ENCODE measurements around the gene KPNA2. TPM values are rescaled to one million over a fixed set of nuclear protein-coding genes. Genes with fewer than 3 reads are reported as not detected.

KPNA2 gene
- total and polyA plus RNA-seq, 2 of the 13 experiments (the other 11 are each of a cell fraction or from before 2014, with no cell fraction given): 111 to 305 TPM

- TF ChIP-seq, protein P1, sequence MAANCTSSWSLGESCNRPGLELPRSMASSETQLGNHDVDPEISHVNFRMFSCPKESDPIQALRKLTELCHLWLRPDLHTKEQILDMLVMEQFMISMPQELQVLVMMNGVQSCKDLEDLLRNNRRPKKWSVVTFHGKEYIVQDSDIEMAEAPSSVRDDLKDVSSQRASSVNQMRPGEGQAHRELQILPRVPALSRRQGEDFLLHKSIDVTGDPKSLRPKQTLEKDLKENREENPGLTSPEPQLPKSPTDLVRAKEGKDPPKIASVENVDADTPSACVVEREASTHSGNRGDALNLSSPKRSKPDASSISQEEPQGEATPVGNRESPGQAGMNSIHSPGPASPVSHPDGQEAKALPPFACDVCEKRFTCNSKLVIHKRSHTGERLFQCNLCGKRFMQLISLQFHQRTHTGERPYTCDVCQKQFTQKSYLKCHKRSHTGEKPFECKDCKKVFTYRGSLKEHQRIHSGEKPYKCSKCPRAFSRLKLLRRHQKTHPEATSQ (CRISPR knock-in tag; IDR thresholded peaks at IDR 0.05; ENCODE audit: borderline replicate concordance): peak; percentile 59; the same call in 1 of the 2 replicates
- TF ChIP-seq ZKSCAN1 (IDR thresholded peaks at IDR 0.05; ENCODE audit: low read length) (no peak), ZFAT (CRISPR knock-in tag; conservative IDR thresholded peaks at IDR 0.05) (no peak), ZBTB21 (CRISPR knock-in tag; IDR thresholded peaks at IDR 0.05) (0 out of 2 replicates have a peak, but pooled peaks have one; percentile 70), ZFP36 (IDR thresholded peaks at IDR 0.05; ENCODE audit: borderline replicate concordance, low read depth, low read length, partially characterized antibody) (no peak), SIX4 (CRISPR knock-in tag; IDR thresholded peaks at IDR 0.05) (peak; percentile 98), ZNF354B (CRISPR knock-in tag; IDR thresholded peaks at IDR 0.05) (no peak), ZNF562 (CRISPR knock-in tag; IDR thresholded peaks at IDR 0.05; ENCODE audit: borderline replicate concordance) (no peak), ZSCAN21 (CRISPR knock-in tag; IDR thresholded peaks at IDR 0.05; ENCODE audit: borderline replicate concordance) (peak; percentile 63), NR2C2 (CRISPR knock-in tag; IDR thresholded peaks at IDR 0.05; ENCODE audit: borderline replicate concordance) (peak; percentile 68), NR2F2 (IDR thresholded peaks at IDR 0.05; ENCODE audit: borderline replicate concordance, low read depth) (peak; percentile 85), PAWR (CRISPR knock-in tag; IDR thresholded peaks at IDR 0.05; ENCODE audit: borderline replicate concordance) (no peak), SNAPC4 (CRISPR knock-in tag; IDR thresholded peaks at IDR 0.05) (peak; percentile 45; the same call in 1 of the 2 replicates), MLXIP (CRISPR knock-in tag; IDR thresholded peaks at IDR 0.05; ENCODE audit: borderline replicate concordance) (no peak), ZNF496 (CRISPR knock-in tag; IDR thresholded peaks at IDR 0.05; ENCODE audit: insufficient replicate concordance) (no peak), ZNF460 (CRISPR knock-in tag; IDR thresholded peaks at IDR 0.05; ENCODE audit: borderline replicate concordance) (no peak)
- TF ChIP-seq, protein P2, sequence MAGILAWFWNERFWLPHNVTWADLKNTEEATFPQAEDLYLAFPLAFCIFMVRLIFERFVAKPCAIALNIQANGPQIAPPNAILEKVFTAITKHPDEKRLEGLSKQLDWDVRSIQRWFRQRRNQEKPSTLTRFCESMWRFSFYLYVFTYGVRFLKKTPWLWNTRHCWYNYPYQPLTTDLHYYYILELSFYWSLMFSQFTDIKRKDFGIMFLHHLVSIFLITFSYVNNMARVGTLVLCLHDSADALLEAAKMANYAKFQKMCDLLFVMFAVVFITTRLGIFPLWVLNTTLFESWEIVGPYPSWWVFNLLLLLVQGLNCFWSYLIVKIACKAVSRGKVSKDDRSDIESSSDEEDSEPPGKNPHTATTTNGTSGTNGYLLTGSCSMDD (CRISPR knock-in tag; IDR thresholded peaks at IDR 0.05): no peak
- TF ChIP-seq, protein P3, sequence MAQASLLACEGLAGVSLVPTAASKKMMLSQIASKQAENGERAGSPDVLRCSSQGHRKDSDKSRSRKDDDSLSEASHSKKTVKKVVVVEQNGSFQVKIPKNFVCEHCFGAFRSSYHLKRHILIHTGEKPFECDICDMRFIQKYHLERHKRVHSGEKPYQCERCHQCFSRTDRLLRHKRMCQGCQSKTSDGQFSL (CRISPR knock-in tag; IDR thresholded peaks at IDR 0.05): no peak
Observed at GRCh38 chr17:68029512-68030215, 5.9 kb upstream of the KPNA2 start (continued).

Data from HepG2 (cell line).